ENCODE results near the gene ADD1. TPM values are rescaled to one million over a fixed set of nuclear protein-coding genes. Genes with fewer than 3 reads are reported as not detected.
"Not testable (repeated sequence)": the region's sequence is repeated elsewhere in the genome, so short reads cannot be mapped to it uniquely, and the experiment has no call there.

Gene ADD1
- total RNA-seq, 1 donor from 2014 or later, result 272 TPM

DNA sequence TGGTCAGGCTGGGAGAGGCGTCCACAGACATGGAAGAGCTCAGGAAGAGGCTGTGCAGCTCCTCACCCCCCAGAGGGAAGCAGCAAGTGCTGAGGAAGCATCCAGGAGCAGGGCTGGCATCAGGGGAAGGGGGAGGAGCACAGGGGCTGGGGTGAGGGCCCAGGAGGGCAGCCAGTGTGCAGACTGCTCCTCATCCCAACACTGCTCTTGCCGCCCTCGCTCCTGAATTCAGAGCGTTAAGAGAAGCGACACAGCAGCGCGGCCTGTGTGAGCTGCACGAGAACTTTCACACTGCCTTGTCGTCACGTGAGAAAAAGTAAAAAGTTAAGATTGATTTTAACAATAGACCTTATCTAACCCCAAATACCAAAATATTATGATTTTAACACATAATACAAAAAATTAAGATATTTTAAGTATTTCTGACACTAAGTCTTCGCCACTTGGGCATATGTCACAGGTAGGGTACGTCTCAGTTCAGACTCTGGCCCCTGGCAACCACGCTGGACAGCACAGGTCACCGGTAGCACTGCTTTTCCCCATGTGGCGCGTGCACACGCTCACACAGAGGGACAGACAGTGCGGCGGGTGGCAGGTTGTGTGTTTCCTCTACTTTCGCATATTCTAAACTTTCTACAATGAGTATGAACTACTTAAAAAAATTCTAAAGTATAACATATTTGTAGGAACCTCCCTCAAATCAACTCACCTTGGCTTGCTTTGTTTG is 99.9 kb downstream of the ADD1 start:
- DNase-seq (ENCODE audit: low spot score), result no peak

DNA sequence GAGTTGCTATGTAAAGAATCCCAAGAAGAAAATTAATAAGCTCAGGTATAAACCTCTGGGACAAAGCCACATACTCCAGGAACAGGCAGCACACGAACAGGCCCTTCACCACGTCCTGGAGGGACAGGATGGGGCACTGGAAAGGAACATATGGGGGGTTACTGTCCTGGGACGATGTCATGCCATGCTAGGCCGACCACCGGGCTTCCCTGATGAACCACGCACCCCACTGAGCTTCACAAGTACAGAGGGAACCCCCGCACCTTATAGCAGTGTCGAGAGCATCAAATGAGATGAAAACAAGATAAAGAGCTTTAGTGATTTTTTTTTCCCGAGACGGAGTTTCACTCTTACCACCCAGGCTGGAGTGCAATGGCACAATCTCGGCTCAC is 100.4 kb downstream of the ADD1 start:
- no peak for DNase-seq (ENCODE audit: low spot score)

DNA sequence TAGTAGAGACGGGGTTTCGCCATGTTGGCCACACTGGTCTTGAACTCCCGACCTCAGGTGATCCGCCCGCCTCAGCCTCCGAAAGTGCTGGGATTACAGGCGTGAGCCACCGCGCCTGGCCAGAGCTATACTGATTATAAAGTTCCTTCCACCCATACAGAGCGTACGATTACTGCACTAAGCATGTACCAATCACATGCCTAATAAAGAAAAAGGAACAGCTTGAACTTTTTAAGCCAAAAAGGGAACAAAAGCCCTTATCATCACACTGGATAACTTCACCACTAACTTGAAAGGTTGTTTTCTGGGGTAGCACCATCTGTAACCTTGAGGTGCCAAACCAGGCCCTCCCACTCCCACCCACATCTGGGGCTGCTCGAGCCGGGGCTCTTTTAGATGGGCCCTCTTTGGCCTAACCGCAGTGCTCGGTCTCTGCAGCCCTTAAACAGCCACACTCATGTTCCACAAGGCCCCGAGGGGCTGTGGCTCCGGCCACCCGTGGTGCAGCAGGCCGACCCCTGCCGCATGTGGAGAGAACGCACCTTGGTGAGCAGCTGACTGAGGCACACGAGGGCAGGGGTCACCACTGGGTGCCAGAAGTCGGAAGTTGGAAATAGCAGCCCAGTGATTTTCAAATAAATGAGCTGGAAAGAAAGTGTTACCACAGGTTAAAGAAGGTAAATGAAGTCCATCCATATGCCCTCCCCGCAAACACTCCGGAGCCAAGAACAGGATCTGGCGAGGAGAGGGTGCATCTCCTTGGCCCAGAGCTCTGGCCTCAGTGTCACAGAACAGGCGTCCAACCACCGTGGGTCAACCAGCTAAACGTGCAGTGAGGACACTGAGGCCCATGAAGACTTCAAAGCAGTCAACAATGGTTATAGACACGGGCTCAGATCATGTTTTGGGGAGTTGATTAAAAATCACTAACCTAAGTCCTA is 101.2 kb downstream of the ADD1 start:
- DNase-seq (ENCODE audit: low spot score), result peak; percentile 64

DNA sequence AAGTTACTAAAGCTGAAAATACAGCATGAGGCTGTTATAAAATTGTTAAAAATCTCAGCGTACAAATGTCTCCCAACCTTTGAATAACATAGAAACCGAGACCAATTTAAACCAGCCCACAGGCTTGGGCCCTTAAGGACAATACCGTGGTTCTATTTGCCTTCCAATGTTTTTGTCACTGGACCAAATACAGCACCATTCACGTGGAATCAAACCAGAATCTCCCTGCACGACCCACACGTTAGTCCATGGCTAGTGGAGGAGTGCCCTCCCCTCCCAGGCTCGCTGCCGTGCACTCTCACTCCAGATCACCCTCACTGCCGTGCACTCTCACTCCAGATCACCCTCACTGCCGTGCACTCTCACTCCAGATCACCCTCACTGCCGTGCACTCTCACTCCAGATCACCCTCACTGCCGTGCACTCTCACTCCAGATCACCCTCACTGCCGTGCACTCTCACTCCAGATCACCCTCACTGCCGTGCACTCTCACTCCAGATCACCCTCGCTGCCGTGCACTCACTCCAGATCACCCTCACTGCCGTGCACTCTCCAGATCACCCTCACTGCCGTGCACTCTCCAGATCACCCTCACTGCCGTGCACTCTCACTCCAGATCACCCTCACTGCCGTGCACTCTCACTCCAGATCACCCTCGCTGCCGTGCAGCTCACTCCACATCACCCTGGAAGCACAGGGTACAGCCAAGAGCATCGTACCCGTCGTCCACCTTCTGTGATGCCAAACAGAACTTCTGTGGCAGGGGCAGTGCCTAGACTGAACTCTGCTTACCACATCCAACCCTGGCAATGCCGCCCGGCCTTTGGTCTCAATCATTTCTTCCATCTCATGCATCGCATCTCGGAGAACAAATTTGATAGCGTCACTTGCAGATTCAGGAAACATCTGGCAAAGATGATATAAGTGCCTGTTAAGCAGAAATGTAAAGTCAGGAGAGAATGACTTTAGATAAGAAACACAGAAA is 102.3 kb downstream of the ADD1 start:
- DNase-seq (ENCODE audit: low spot score), result not testable (repeated sequence)

DNA sequence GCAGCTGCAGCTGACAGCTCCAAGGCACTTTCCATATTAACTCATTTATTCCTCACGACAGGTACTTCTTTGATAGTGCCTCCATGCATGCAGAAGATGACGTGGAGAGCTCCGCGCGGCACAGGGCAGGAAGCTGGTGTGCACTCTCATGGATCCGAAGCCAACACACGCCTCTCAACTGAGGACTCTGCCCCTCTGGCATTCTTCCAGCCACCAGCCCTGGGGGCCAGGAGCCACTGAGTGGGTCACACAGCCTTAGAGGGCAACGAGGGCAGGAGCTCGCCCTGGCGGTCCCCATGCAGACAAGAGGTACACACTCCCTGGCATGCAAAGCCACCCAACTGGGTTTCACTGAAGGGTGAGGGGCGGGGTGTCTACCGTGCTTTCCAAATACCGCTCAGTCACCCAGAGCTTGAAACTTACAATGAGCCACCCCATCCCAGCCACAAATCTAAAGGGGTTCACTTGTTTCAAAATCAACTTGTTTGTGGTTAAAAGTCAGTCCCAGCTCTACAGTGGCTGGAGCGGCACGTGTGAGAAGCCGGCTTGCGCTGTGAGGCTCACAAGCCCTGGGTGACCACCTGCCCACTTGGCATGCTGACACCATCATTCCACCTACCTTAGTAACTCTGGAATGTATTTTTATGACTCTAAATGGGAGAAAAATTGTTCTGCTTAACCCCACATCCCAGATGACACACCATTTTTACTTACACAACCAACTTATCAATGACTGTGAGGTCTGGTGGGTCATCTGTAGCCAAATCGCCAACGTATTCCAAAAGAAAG is 103.4 kb downstream of the ADD1 start:
- no peak for DNase-seq (ENCODE audit: low spot score)

DNA sequence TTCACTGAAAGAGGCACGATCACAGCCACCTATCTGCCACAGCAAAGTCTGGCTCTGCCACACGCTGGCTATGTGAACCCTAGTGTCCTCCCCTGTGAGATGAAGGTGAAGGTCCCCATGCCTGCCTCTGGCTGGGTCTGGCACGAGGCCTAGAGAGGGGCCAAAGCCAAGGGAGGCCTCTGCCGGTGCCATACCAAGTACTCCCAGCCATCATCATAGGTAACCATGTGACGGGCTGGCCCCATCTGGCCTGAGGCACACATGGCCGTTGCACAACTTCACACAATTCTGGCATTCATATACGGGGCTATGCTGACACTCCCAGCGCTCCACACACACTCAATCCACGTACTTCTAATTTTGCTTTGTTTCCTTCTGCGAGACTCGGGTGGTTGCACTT is 104.3 kb downstream of the ADD1 start:
- no peak for DNase-seq (ENCODE audit: low spot score)

DNA sequence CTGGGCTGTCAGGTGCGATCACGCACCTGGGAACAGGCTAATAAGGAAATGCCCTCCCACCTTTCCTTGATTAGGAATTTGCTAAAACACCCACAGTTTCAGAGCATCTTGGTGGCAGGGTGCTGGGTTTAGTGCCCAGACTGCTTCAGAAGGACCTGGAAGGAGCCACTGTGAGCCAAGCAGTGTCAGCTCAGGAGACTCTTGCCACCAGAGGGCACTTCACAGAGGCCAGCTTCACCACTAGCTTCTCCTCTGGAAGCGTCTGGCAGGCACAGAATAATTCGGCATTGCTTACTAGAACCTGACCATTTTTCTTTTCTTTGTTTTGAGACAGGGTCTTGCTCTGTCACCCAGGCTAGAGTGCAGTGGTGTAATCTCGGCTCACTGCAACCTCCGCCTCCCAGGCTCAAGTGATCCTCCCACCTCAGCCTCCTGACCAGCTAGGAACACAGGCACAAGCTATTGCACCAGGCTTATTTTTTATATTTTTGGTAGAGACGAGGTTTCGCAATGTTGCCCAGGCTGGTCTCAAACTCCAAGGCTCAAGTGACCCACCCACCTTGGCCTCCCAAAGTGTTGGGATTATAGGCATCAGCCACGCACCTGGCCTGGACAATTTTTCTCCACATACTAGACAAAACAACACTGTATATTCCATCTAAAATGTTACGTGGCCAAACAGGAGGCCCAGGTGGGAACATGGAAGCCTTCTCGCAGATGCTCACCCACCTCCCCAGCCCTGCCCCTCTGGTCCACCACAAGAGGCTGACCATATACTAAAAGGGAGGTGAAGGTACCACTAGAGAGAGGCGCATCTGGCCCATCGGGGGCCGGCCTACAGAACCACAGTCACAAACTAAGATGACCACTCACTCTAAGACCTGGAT is 105.5 kb downstream of the ADD1 start:
- no peak for DNase-seq (ENCODE audit: low spot score)

DNA sequence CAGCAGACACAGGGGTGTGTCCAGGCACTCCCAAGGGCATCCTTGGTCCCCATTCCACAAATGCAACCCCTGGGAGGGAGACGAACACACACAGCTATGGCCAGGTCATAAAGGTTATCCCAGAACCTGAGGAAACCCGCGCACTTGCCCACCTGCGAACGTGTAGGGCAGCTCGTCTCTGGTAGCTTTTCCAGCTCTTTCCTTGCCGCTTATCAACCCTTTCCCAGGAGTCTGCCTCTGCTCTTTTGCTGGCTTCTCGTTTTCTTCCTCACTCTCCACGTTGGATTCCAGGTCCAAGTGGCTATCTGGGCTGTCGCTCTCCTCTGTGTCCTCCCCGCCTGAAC is 106.1 kb downstream of the ADD1 start:
- no peak for DNase-seq (ENCODE audit: low spot score)

DNA sequence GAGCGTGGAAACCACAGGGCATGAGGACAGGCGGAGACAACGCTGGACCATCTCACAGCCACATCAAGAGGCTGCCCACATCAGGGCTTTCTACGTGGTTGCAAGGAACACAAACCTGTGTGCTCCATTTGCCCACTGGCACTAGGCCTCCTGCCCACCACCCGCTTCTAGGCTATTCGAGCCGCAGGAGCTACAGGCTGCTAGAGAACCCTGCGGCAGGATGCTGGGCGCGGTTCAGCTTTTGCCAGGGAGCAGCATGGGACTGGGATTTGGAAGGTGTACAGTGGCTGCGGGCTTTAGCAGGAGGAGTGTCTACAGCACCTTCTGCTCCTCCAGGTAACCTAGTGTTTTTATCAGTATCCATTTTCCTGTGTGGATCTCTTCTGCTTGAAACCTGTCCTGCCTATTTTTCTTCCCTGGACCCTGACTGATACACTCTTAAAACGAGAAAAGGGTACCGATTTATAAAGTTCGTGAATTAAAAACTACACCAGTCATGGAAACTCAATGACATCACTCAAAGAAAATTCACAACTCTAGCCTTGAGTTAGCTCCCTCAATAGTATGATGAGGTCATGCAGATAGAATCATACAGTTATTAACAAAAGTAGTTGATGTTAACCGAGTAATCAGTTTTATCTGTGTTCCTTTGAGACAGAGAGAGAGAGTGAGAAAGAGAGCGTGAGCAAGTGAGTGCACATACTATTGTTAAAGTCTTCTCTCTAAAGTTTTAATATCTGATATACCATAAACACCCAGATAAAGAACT is 106.8 kb downstream of the ADD1 start:
- DNase-seq (ENCODE audit: low spot score), result no peak

DNA sequence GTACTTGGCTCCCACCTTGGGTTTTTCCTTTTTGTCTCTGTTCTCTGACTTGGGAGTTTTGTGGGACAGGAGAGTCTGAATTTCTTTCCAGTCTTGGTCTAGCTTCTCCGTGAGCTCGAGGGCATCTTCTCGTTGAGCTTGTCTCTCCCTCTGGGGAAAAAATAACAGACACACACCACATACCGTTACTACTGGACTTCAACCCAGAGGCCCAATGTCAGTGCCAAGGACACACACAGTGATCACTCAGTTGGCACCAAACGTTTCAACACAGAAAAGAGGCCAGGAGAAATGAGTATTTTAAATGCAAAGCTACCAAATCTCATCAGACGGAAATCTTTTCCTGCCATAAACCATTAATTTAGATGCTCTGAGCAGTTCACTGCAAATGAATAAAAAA is 109.9 kb downstream of the ADD1 start:
- no peak for DNase-seq (ENCODE audit: low spot score)

DNA sequence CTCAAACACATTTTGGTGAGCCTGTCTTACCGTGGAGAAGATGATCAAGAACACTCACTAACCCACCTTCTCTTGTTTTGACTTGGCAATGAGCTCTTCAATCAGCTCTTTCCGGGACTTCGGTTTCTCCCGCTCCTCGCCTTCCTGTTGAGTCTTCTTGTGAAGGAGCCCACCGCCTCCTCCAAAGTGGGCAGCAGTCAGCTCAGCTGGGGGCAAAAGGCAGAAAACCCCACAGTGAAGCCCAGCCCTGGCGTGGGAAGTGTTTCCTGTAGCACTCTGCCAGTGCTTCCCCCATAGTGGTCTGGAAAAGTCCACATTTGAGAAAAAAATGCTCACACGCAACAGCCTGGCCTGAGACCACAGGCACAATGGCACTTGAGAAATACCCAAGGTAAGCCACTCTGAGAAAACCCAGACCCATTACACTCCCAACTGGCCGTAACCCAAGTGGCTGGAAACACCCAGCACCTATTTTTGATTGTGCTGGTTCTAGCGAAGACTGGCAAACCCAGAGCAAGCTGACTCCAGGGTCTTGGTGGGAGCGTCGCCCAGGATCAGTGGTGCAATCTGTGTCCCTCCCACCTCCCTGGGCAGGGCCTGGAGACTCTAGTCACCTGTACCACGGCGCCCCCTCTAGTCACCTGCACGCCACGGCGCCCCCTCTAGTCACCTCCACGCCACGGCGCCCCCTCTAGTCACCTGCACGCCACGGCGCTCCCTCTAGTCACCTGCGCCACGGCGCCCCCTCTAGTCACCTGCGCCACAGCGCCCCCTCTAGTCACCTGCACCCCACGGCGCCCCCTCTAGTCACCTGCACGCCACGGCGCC is 110.9 kb downstream of the ADD1 start:
- no peak for DNase-seq (ENCODE audit: low spot score)

DNA sequence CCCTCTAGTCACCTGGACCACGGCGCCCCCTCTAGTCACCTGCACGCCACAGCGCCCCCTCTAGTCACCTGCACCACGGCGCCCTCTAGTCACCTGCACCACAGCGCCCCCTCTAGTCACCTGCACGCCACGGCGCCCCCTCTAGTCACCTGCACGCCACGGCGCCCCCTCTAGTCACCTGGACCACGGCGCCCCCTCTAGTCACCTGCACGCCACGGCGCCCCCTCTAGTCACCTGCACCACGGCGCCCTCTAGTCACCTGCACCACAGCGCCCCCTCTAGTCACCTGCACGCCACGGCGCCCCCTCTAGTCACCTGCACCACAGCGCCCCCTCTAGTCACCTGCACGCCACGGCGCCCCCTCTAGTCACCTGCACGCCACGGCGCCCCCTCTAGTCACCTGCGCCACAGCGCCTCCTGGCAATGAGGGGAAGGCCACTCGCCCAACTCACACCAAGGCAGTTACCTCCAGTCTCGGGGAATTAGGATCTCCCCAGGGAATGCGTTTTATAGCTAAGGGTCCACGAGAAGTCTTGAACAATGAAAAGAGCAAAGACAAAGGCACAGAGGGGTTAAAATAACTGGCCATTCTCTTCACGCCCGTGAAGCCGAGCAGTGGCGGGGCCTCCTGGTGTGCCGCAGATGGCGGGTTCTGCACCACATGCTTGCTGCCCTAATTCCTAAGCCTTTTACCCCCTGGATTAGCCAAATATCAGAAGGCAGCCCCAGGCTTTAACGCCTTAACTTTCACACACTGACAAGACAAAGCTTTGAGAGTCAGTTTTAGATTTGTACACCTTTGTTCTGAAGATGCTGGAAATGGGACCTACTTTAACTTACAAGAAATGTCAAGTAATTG is 111.8 kb downstream of the ADD1 start:
- DNase-seq (ENCODE audit: low spot score), result not testable (repeated sequence)

DNA sequence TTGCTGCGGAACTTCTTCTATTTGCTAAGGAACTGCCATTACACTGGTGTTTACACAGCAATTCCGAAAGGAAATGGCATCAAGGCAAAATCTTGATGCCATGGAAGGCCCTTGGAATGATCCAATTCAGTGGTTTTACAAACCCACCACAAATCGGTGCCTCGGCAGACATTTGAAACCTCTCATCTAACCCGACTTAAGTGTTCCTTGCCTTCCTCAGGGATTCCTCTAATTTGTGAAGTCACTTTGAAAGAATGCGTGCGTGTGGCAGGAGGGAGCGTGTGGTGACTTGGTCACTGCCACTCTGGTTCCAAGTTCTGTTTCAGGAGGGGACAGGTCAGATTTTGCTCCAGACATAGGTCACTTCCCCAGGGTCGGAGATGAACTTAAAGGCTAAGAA is 114.8 kb downstream of the ADD1 start:
- no peak for DNase-seq (ENCODE audit: low spot score)

DNA sequence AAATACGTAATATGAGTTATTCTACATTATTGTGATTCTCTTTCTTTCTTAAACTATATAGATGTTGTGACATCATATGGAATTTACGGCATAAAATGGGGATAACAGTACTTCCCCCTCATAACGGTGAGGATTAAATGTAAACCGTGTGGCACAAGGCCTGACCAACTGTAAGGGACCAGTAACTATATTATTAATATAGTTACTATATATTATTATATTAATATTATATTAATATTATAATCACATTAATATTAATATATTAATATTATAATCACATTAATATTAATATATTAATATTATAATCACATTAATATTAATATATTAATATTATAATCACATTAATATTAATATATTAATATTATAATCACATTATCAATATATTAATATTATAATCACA is 116.8 kb downstream of the ADD1 start:
- not testable (repeated sequence) for DNase-seq (ENCODE audit: low spot score)

DNA sequence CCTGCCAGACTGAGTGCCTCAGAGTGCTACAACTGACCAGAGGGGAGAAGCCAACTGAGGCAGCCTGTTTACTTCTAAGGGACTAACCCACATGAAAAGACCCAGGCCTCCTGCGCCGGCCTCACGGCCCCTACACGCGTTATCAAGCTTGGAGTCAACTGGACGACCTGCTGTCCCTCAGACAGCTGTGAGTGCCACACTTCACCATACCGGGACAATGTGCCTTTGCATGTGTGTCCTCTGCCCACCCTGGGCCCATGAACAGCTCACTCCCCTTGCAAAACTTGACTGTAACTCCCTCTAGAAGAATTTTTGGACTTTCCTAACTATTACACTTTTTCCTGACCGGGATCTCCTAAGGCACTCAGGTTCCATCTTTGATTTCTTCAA is 117.8 kb downstream of the ADD1 start:
- DNase-seq (ENCODE audit: low spot score), result no peak

DNA sequence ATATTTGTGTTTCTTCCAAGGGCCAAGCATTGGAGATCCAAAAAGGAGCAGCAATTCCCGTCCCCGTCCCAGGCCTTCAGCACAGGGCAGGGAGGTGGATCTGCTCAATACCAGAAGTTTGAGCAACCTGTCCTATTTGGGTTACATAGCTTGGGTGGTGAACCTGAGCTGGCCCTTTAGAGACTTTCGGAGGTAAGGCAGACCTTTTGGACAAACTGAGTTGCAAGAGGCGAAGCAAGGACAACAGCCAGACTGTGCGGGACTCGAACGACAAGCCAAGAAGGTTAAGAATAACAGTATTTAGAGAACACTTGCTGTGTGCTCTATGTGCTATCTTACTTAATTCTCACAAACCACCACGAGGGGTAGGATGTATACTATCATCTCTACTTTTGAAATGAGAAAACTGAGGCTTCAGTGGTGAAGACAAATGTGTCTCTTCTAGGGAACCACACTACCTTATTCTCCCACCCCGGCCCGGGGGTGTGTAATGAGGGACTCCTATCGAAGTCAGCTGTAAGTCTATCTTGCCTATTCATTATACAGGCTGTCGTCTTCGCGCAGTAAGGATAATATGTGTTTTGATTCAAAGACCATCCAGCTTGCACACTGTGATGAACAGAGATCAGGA is 118.3 kb downstream of the ADD1 start:
- no peak for DNase-seq (ENCODE audit: low spot score)
